ENCODE data around the gene CEP41. TPM values are rescaled to one million over a fixed set of nuclear protein-coding genes. Genes with fewer than 3 reads are reported as not detected.

Gene CEP41
- polyA plus RNA-seq, 1 donor, result 12.8 TPM

DNA sequence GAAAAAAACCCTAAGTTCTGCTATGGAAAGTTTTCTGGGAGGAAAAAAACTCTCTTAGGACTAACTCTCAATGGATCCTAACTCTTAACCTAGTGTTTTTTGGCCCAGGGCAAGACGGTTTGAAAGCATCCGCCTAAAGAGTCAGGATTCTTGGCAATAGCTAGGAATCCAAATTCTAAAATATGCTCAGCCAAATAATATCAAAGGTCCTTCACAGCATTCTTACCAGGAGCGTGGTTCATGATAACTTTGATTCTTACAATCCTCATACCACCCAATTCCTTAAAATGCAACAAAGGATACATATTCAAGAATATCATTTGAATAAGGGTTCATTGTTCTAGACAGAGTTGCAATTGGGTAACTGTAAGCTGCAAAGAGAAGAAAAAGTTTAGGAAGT, 39.2 kb downstream of the CEP41 start:
- DNase-seq, result no peak
- no CpG with 5 or more reads among the region's 3 CpGs for WGBS (ENCODE audit: insufficient coverage, low lambda C conversion rate)
- H3K27me3 ChIP-seq (ENCODE audit: control insufficient read depth, insufficient read depth, low read length), result no peaks in the 10 kb centered on the region
- H3K4me3 ChIP-seq (ENCODE audit: low read length), result no peak overlapping the region
- H3K27ac ChIP-seq (ENCODE audit: low read length), result no peak overlapping the region
- H3K9me3 ChIP-seq (ENCODE audit: control insufficient read depth, low read depth, low read length), result no peaks in the 10 kb centered on the region
- H3K36me3 ChIP-seq (ENCODE audit: control insufficient read depth, insufficient read depth, low read length), result peaks cover 7% of the 10 kb centered on the region
- H3K4me1 ChIP-seq (ENCODE audit: control insufficient read depth, insufficient read depth, low read length), result peaks cover 25% of the 10 kb centered on the region

DNA sequence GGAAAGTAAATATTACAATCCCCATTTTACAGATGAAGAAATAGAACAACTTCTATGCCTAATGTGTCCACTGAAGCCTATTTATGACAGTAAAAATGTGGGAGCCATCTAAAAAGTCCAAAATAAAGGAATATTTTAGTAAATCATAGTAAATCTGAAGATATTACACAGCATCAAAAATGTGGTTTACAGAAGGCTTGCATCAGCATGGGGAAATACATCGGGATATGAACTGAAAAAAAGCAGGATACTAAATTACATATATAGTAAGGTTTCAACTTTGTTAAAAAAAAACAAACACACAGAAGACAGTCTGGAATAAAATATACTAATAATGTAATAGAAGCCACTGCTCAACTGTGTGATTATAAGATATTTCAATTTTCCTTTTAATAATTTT, 39.7 kb downstream of the CEP41 start:
- Histone ChIP-seq H3K9me3 (ENCODE audit: control insufficient read depth, low read depth, low read length) (no peaks in the 10 kb centered on the region), H3K4me1 (ENCODE audit: control insufficient read depth, insufficient read depth, low read length) (peaks cover 26% of the 10 kb centered on the region), H3K27me3 (ENCODE audit: control insufficient read depth, insufficient read depth, low read length) (no peaks in the 10 kb centered on the region), H3K27ac (ENCODE audit: low read length) (no peak overlapping the region), H3K36me3 (ENCODE audit: control insufficient read depth, insufficient read depth, low read length) (peaks cover 7% of the 10 kb centered on the region), H3K4me3 (ENCODE audit: low read length) (no peak overlapping the region)
- WGBS (ENCODE audit: insufficient coverage, low lambda C conversion rate), result 100% methylated on average over 1 of the region's 1 CpG
- no peak for DNase-seq

DNA sequence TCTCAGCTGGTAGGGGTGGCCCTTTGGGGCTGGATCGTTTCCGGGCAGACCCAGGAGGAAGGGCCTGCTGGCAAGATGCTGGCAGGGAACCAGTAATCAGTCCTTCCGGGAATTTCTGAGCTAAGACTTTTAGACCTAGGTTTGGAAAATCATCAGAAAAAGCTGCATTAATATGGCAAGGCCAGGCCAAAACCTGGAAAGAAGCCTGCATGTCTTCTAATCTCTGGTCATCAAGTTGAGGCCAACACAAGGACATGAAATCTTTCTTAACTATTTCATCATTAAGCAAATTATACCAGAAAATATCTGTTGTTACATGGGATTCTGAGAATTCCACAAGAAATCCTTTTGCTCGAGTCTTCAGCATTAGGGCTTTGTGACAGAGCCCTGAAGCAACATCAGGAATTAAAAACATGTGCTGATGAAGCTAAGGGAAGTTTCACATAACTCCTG, 40.7 kb downstream of the CEP41 start:
- H3K27me3 ChIP-seq (ENCODE audit: control insufficient read depth, insufficient read depth, low read length), result no peaks in the 10 kb centered on the region
- H3K27ac ChIP-seq (ENCODE audit: low read length), result no peak overlapping the region
- H3K9me3 ChIP-seq (ENCODE audit: control insufficient read depth, low read depth, low read length), result no peaks in the 10 kb centered on the region
- H3K4me1 ChIP-seq (ENCODE audit: control insufficient read depth, insufficient read depth, low read length), result peaks cover 28% of the 10 kb centered on the region
- 88% methylated on average over 1 of the region's 4 CpGs for WGBS (ENCODE audit: insufficient coverage, low lambda C conversion rate)
- no peak for DNase-seq
- H3K36me3 ChIP-seq (ENCODE audit: control insufficient read depth, insufficient read depth, low read length), result peaks cover 7% of the 10 kb centered on the region
- H3K4me3 ChIP-seq (ENCODE audit: low read length), result no peak overlapping the region

DNA sequence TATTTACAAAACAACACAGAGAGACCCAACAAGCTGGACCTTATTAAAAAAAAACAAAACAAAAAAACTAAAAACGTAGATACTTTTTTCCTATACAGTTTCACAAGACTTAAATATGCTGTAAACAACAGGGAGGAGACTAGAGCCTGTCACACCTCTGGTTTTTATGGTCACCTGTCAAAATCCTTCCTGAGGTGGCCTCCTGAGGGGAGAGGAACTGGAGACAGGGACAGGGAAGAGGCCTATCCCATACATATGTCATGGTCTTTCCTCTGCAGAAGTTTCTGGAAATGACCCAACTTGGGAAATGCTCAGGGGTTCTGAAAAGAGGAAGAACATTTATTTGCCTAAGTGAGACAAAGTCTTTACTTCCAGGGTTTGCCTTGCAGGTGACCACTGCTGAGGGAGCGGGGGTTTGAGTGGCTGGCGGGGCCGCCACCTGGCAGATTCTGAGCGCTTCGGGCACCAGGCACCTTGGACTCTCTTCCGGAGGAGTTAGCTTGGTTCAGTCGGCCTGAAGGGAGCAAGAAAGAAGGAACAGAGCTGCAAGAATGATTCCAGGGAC, 42.2 kb downstream of the CEP41 start:
- 33% methylated on average over 1 of the region's 8 CpGs for WGBS (ENCODE audit: insufficient coverage, low lambda C conversion rate)
- Histone ChIP-seq H3K27me3 (ENCODE audit: control insufficient read depth, insufficient read depth, low read length) (no peaks in the 10 kb centered on the region), H3K36me3 (ENCODE audit: control insufficient read depth, insufficient read depth, low read length) (peaks cover 7% of the 10 kb centered on the region), H3K27ac (ENCODE audit: low read length) (peak overlapping the region; percentile 27), H3K4me3 (ENCODE audit: low read length) (no peak overlapping the region), H3K9me3 (ENCODE audit: control insufficient read depth, low read depth, low read length) (no peaks in the 10 kb centered on the region), H3K4me1 (ENCODE audit: control insufficient read depth, insufficient read depth, low read length) (peaks cover 29% of the 10 kb centered on the region)
- peak in 1 of 2 donors; percentile 39 for DNase-seq

DNA sequence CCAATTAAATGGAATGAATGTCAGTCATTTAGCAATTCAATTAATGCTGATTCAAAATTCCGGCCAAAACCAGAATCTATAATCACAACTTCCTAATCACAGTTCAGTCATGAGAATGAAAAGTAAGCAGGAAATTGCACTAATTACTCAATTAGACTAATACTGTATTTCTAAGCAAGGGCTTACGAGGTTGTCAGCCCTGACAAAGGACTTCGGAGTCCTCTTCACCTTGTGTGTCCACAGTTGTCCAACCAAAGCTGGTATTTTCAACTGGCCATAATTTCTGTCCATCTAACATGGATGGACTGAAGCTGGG, 43.1 kb downstream of the CEP41 start:
- Histone ChIP-seq H3K27ac (ENCODE audit: low read length) (peak overlapping the region; percentile 27), H3K4me3 (ENCODE audit: low read length) (no peak overlapping the region), H3K9me3 (ENCODE audit: control insufficient read depth, low read depth, low read length) (no peaks in the 10 kb centered on the region), H3K27me3 (ENCODE audit: control insufficient read depth, insufficient read depth, low read length) (no peaks in the 10 kb centered on the region), H3K4me1 (ENCODE audit: control insufficient read depth, insufficient read depth, low read length) (peaks cover 38% of the 10 kb centered on the region), H3K36me3 (ENCODE audit: control insufficient read depth, insufficient read depth, low read length) (peaks cover 4% of the 10 kb centered on the region)
- WGBS (ENCODE audit: insufficient coverage, low lambda C conversion rate), result no CpG with 5 or more reads among the region's 3 CpGs
- DNase-seq, result no peak

DNA sequence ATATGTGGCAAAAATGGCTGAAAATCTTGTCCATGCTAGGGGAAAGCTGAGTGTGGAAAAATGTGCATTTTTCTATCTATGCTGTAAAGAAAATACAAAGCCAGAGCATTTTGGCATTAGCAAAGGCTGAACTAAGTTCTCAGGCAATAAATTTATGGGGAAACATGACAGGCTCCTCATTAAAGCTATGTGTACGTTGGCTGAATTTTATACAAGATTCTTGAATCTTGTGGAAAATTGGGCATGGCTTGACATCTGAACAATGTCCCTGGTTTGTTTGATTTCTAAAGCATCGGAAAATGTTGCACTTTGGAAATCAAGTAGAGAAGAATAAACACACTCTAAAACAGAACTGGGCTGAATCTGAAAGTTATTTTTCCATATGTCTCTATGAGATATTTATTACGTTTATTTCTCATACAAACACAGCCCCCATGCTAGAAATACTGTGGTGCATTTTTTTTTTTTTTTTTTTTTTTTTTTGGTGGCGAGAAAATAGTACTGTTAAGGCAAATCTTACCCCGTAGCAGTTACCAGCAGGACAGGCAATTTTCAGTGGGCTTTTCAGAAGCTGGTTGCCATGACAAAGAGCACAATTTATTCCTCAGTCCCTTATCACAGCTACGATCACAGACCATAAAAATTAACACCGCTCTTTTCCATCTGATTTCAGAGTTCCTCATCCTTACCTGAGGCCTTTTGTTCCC, 43.6 kb downstream of the CEP41 start:
- peaks cover 40% of the 10 kb centered on the region for H3K4me1 ChIP-seq (ENCODE audit: control insufficient read depth, insufficient read depth, low read length)
- 45% methylated on average over 2 of the region's 7 CpGs for WGBS (ENCODE audit: insufficient coverage, low lambda C conversion rate)
- no peak for DNase-seq
- H3K36me3 ChIP-seq (ENCODE audit: control insufficient read depth, insufficient read depth, low read length), result no peaks in the 10 kb centered on the region
- no peaks in the 10 kb centered on the region for H3K9me3 ChIP-seq (ENCODE audit: control insufficient read depth, low read depth, low read length)
- H3K4me3 ChIP-seq (ENCODE audit: low read length), result no peak overlapping the region
- H3K27me3 ChIP-seq (ENCODE audit: control insufficient read depth, insufficient read depth, low read length), result no peaks in the 10 kb centered on the region
- H3K27ac ChIP-seq (ENCODE audit: low read length), result peak overlapping the region; percentile 27

DNA sequence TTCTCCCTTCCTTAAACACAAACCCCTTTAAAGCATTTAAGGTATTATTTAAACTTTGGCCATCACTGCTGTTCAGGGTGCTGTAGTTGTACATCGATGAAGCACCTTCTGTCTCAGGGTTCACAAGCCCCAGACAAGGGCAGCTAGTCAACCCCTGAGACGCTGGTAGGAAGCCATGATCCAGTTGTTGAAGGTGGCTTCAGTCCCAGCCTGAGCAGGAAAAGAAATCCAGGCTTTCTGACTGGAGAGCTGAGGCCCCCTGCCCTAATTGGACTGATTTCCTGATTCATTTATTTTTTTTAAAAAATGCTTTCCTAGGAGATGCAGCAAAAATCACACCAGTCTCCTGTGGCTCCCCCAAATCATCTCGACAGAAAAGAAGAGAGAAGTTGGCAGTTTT, 44.7 kb downstream of the CEP41 start:
- Histone ChIP-seq H3K9me3 (ENCODE audit: control insufficient read depth, low read depth, low read length) (no peaks in the 10 kb centered on the region), H3K4me1 (ENCODE audit: control insufficient read depth, insufficient read depth, low read length) (peaks cover 45% of the 10 kb centered on the region), H3K36me3 (ENCODE audit: control insufficient read depth, insufficient read depth, low read length) (no peaks in the 10 kb centered on the region), H3K27me3 (ENCODE audit: control insufficient read depth, insufficient read depth, low read length) (no peaks in the 10 kb centered on the region), H3K4me3 (ENCODE audit: low read length) (no peak overlapping the region), H3K27ac (ENCODE audit: low read length) (peak overlapping the region; percentile 1)
- WGBS (ENCODE audit: insufficient coverage, low lambda C conversion rate), result no CpG with 5 or more reads among the region's 3 CpGs
- no peak for DNase-seq

DNA sequence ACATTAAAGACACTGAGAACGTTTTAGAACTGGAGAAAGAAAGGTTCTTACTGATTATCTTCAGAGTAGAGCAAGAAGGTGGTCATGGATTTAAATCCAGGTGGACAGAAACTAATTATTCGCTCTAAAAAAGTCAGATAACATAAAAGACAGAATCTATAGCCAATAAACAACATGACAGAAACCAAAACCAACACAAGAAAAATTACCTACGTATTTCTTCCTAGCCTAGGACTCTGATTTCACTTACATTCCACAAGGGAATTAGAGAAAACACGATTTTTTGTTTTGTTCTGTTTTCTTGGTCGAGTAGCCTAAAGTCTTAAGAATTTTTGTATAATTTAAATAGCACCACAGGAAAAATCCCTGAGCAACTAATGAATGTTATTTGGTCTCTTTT, 45.4 kb downstream of the CEP41 start:
- no peak for DNase-seq
- Histone ChIP-seq H3K4me3 (ENCODE audit: low read length) (no peak overlapping the region), H3K27ac (ENCODE audit: low read length) (no peak overlapping the region), H3K4me1 (ENCODE audit: control insufficient read depth, insufficient read depth, low read length) (peaks cover 45% of the 10 kb centered on the region), H3K27me3 (ENCODE audit: control insufficient read depth, insufficient read depth, low read length) (no peaks in the 10 kb centered on the region), H3K36me3 (ENCODE audit: control insufficient read depth, insufficient read depth, low read length) (no peaks in the 10 kb centered on the region), H3K9me3 (ENCODE audit: control insufficient read depth, low read depth, low read length) (no peaks in the 10 kb centered on the region)
- WGBS (ENCODE audit: insufficient coverage, low lambda C conversion rate), result no CpG with 5 or more reads among the region's 5 CpGs

DNA sequence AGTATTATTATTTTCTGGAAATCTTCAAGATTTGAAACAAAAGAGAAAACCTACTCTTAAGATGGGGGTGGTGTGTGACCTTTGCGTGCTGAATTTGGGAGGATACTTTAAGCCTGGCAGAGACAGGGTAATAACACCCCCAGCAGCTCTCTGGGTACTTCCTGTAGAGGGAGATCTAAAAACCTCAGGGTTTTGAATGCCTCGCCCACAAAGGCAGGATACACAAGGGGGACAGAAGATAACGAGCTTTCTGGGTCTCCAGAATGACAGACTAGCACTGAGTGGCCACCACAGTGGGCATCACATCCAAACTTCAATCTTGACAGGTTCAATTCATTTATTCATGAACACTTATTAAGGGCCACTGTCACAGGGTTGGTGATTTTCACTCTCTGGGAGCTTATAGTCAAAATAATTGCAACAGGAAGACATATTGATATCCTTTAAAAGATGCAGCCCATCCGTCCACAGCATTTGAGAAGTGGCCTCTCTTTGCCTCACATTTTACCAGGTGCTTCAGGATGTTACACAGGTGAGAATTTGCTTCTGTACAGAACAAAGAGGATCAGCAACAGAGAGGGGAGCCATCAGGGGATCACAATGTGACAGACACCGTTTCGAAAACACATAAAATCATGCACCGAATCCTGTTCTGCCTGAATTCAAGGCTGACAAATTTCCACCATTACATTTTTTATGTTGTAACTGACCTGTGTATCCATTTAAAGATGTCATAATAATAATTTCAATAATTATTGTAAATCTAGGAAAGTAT, 46.2 kb downstream of the CEP41 start:
- DNase-seq, result no peak
- no peak overlapping the region for H3K4me3 ChIP-seq (ENCODE audit: low read length)
- WGBS (ENCODE audit: insufficient coverage, low lambda C conversion rate), result 95% methylated on average over 3 of the region's 7 CpGs

DNA sequence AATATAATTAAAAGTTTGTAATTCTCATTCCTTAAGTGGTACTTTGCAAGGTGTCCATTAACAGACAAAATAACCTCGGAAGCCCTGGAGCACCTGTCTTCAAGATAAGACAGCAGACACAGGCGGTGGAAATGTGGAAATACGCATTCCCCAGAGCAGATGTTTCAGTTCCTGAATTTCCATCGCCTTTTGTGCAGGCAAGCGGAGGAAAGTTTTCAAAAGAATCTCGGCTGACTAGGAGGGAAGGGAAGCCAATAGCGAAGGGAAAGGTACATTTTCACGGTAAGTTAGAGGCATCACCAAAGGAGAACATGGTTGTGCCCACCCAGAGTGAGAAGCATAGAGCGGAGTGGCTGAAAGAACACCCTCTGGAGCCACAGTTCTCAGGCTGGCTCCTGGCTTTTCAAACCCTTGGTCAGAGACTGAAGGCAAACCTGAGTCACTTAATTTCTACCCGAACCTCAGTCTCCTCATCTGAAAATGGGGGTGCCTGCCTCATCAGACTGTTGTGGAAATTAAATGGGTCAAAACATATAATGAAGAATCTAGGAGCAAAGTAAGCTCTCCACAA, 46.9 kb downstream of the CEP41 start:
- H3K4me3 ChIP-seq (ENCODE audit: low read length), result no peak overlapping the region
- no peaks in the 10 kb centered on the region for H3K36me3 ChIP-seq (ENCODE audit: control insufficient read depth, insufficient read depth, low read length)
- no peaks in the 10 kb centered on the region for H3K9me3 ChIP-seq (ENCODE audit: control insufficient read depth, low read depth, low read length)
- no peak for DNase-seq
- H3K4me1 ChIP-seq (ENCODE audit: control insufficient read depth, insufficient read depth, low read length), result peaks cover 44% of the 10 kb centered on the region
- WGBS (ENCODE audit: insufficient coverage, low lambda C conversion rate), result 56% methylated on average over 3 of the region's 10 CpGs
- no peaks in the 10 kb centered on the region for H3K27me3 ChIP-seq (ENCODE audit: control insufficient read depth, insufficient read depth, low read length)
- peak overlapping the region; percentile 24 for H3K27ac ChIP-seq (ENCODE audit: low read length)

More for the DNA sequence above, 46.2 kb downstream of the CEP41 start:
- Histone ChIP-seq H3K36me3 (ENCODE audit: control insufficient read depth, insufficient read depth, low read length) (no peaks in the 10 kb centered on the region), H3K4me1 (ENCODE audit: control insufficient read depth, insufficient read depth, low read length) (peaks cover 45% of the 10 kb centered on the region), H3K27ac (ENCODE audit: low read length) (no peak overlapping the region), H3K27me3 (ENCODE audit: control insufficient read depth, insufficient read depth, low read length) (no peaks in the 10 kb centered on the region), H3K9me3 (ENCODE audit: control insufficient read depth, low read depth, low read length) (no peaks in the 10 kb centered on the region)
